CD8-positive, alpha-beta memory T cell (primary cell): Measurements from ENCODE around the gene OR2B2. TPM values are rescaled to one million over a fixed set of nuclear protein-coding genes. Genes with fewer than 3 reads are reported as not detected.
"Not testable (repeated sequence)": the region's sequence is repeated elsewhere in the genome, so short reads cannot be mapped to it uniquely, and the experiment has no call there.

Source experiments
- CTCF ChIA-PET: fragments of 350-600 bp; sonication (Branson Sonifier 250); formaldehyde crosslinking; loops from one replicate; lab custom pipeline; 2021; ENCODE audit warnings: antibody characterized with exemption; lab: Charles Lee
- POLR2A ChIA-PET: fragments of 350-600 bp; sonication (Branson Sonifier 250); formaldehyde crosslinking; loops from one replicate; lab custom pipeline; 2021; ENCODE audit warnings: antibody characterized with exemption; lab: Charles Lee
- DNase-seq, 5 donors: peaks; one replicate each; pipeline versions ENCODE4 v3.0.0 to v3.0.0-alpha.2; 2020 to 2022; ENCODE audit warnings: mixed read lengths in 1 of 5
- H3K27ac ChIP-seq: one replicate; pipeline ENCODE4 v1.7.0; 2013; ENCODE audit warnings: low read depth, mild to moderate bottlenecking, low read length, moderate library complexity
- H3K27me3 ChIP-seq: 2 replicates; pipeline ENCODE4 v1.7.0; 2013; ENCODE audit warnings: low read length, mild to moderate bottlenecking; ENCODE audit not compliant: insufficient read depth, poor library complexity, severe bottlenecking
- H3K36me3 ChIP-seq: 2 replicates; pipeline ENCODE4 v1.7.0; 2013; ENCODE audit warnings: mild to moderate bottlenecking, low read length, moderate library complexity; ENCODE audit not compliant: insufficient read depth
- H3K4me1 ChIP-seq: 2 replicates; pipeline ENCODE4 v1.7.0; 2013; ENCODE audit warnings: mild to moderate bottlenecking, low read length, moderate library complexity; ENCODE audit not compliant: insufficient read depth
- H3K4me3 ChIP-seq: 2 replicates; pipeline ENCODE4 v1.7.0; 2013; ENCODE audit warnings: mild to moderate bottlenecking, low read length
- H3K9me3 ChIP-seq: 2 replicates; pipeline ENCODE4 v1.7.0; 2013; ENCODE audit warnings: mild to moderate bottlenecking, low read length
- H3K27ac Mint-ChIP-seq, 8 donors: one replicate each; pipeline ENCODE4 v1.8.0; 2020 to 2021; ENCODE audit warnings: mixed read lengths in 8 of 8, mild to moderate bottlenecking in 6 of 8, inconsistent platforms in 3 of 8, moderate library complexity in 3 of 8
- H3K27me3 Mint-ChIP-seq, 2 donors: one replicate each; pipeline ENCODE4 v1.8.0; 2020 to 2021; ENCODE audit warnings: mixed read lengths in 2 of 2, mild to moderate bottlenecking in 1 of 2, moderate library complexity in 1 of 2
- H3K36me3 Mint-ChIP-seq, 3 donors: one replicate each; pipeline ENCODE4 v1.8.0; 2020 to 2021; ENCODE audit warnings: mixed read lengths in 3 of 3, inconsistent platforms in 1 of 3, mild to moderate bottlenecking in 1 of 3
- H3K4me1 Mint-ChIP-seq, 3 donors: one replicate each; pipeline ENCODE4 v1.8.0; 2020 to 2021; ENCODE audit warnings: mixed read lengths in 3 of 3, inconsistent platforms in 1 of 3, mild to moderate bottlenecking in 1 of 3
- H3K4me3 Mint-ChIP-seq, 7 donors: one replicate each; pipeline ENCODE4 v1.8.0; 2020 to 2021; ENCODE audit warnings: mixed read lengths in 7 of 7, mild to moderate bottlenecking in 6 of 7, moderate library complexity in 4 of 7, inconsistent platforms in 2 of 7
- H3K9me3 Mint-ChIP-seq, 5 donors: one replicate each; pipeline ENCODE4 v1.8.0; 2020 to 2022; ENCODE audit warnings: mixed read lengths in 5 of 5, mild to moderate bottlenecking in 3 of 5, moderate library complexity in 2 of 5, inconsistent platforms in 1 of 5
- polyA plus RNA-seq: library from polyadenylated mRNA; unstranded; fragments of 300-500 nt; fragmentation: Illumina TruSeq; gene quantifications from one replicate; pipeline ENCODE4 v1.2.3, GENCODE V29; 2021
- total RNA-seq, 2 experiments: library from RNA; stranded (reverse); gene quantifications; one replicate each; pipeline ENCODE4 v1.2.3, GENCODE V29; 2021

Gene OR2B2
- total RNA-seq = not detected
- polyA plus RNA-seq = not detected

DNA sequence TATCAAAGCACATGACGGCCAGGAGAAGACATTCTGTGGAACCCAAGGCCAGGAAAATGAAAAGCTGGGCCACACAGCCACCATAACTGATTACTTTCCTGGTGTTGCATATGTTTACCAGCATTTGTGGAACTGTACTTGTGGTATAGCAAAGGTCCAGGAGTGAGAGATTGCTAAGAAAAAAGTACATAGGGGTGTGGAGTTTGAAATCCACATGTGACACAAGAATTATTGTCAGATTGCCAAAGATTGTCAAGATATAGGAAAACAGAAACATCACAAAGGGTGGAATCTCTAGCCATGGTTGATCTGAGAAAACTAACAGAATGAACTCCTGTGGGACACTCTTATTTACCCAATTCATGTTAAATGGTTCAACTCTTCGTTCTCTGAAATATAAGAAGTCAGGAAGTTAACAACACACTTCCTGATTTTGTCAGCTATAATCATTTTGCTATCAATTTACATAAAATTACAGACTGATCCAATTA lies at the start of gene OR2B2:
OR2B2 (minus strand) TSS at position 441 of the 491 bp plus-strand sequence; CDS start at position 364, 77 bp downstream.
- CTCF ChIA-PET = no interaction called here
- H3K4me1 Mint-ChIP-seq = no peaks in the 10 kb centered on the region

DNA sequence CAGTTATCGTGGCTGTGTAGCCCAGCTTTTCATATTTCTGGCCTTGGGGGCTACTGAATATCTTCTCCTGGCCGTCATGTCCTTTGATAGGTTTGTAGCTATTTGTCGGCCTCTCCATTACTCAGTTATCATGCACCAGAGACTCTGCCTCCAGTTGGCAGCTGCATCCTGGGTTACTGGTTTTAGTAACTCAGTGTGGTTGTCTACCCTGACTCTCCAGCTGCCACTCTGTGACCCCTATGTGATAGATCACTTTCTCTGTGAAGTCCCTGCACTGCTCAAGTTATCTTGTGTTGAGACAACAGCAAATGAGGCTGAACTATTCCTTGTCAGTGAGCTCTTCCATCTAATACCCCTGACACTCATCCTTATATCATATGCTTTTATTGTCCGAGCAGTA lies 45.3 kb upstream of the OR2B2 start:
- POLR2A ChIA-PET = no interaction called here
- no peak overlapping the region for H3K27ac ChIP-seq

More for the DNA sequence above, at the start of gene OR2B2:
- no peaks in the 10 kb centered on the region for H3K4me1 ChIP-seq
- no peak for DNase-seq
- POLR2A ChIA-PET = no interaction called here
- H3K27me3 ChIP-seq = no peaks in the 10 kb centered on the region
- Mint-ChIP-seq H3K27me3 (peaks cover 5 to 51% of the 10 kb centered on the region in 2 donors), H3K27ac (peak within 1 kb of the TSS in 1 of 8 donors; percentile 78), H3K36me3 (no peaks in the 10 kb centered on the region), H3K9me3 (no peaks in the 10 kb centered on the region), H3K4me3 (no peak within 1 kb of the TSS)
- H3K4me3 ChIP-seq = no peak within 1 kb of the TSS
- no peak within 1 kb of the TSS for H3K27ac ChIP-seq
- no peaks in the 10 kb centered on the region for H3K36me3 ChIP-seq
- H3K9me3 ChIP-seq = no peaks in the 10 kb centered on the region

GRCh38 chr6:27956941-27957340 lies 44.7 kb upstream of the OR2B2 start, which contains the start of gene OR2B6:
TSS of gene OR2B6 (plus strand) at chr6:27957241. CDS start at chr6:27957241, 0 bp downstream.
- Mint-ChIP-seq H3K36me3 (no peaks in the 10 kb centered on the region), H3K4me1 (no peaks in the 10 kb centered on the region), H3K9me3 (no peaks in the 10 kb centered on the region), H3K4me3 (no peak within 1 kb of the TSS), H3K27ac (no peak within 1 kb of the TSS), H3K27me3 (peaks cover 30 to 61% of the 10 kb centered on the region in 2 donors)
- Histone ChIP-seq H3K4me3 (no peak within 1 kb of the TSS), H3K36me3 (no peaks in the 10 kb centered on the region), H3K4me1 (no peaks in the 10 kb centered on the region), H3K9me3 (no peaks in the 10 kb centered on the region), H3K27ac (no peak within 1 kb of the TSS), H3K27me3 (peaks cover 5% of the 10 kb centered on the region)
- no peak for DNase-seq
- CTCF ChIA-PET = no interaction called here
- POLR2A ChIA-PET = no interaction called here

More for the DNA sequence above, 45.3 kb upstream of the OR2B2 start:
- no peaks in the 10 kb centered on the region for H3K9me3 ChIP-seq
- Mint-ChIP-seq H3K4me3 (no peak overlapping the region), H3K4me1 (no peaks in the 10 kb centered on the region), H3K27ac (no peak overlapping the region), H3K27me3 (peaks cover 28 to 55% of the 10 kb centered on the region in 2 donors), H3K9me3 (no peaks in the 10 kb centered on the region), H3K36me3 (no peaks in the 10 kb centered on the region)
- DNase-seq = no peak
- no peaks in the 10 kb centered on the region for H3K4me1 ChIP-seq
- CTCF ChIA-PET = no interaction called here
- no peaks in the 10 kb centered on the region for H3K36me3 ChIP-seq
- H3K4me3 ChIP-seq = no peak overlapping the region
- H3K27me3 ChIP-seq = peaks cover 5% of the 10 kb centered on the region

GRCh38 chr6:27951040-27951439 lies 38.8 kb upstream of the OR2B2 start:
- no peak overlapping the region for H3K27ac Mint-ChIP-seq
- H3K27me3 Mint-ChIP-seq = peaks cover 34 to 81% of the 10 kb centered on the region in 2 donors
- ChIA-PET CTCF (no interaction called here), POLR2A (no interaction called here)
- H3K9me3 Mint-ChIP-seq = peaks cover 0 to 13% (median 4%) of the 10 kb centered on the region in 5 donors
- no peak overlapping the region for H3K4me3 ChIP-seq
- H3K4me3 Mint-ChIP-seq = no peak overlapping the region
- H3K9me3 ChIP-seq = no peaks in the 10 kb centered on the region
- peaks cover 5% of the 10 kb centered on the region for H3K27me3 ChIP-seq
- no peaks in the 10 kb centered on the region for H3K36me3 Mint-ChIP-seq
- no peaks in the 10 kb centered on the region for H3K4me1 ChIP-seq
- no peaks in the 10 kb centered on the region for H3K4me1 Mint-ChIP-seq
- no peak overlapping the region for H3K27ac ChIP-seq
- no peak for DNase-seq
- H3K36me3 ChIP-seq = no peaks in the 10 kb centered on the region

DNA sequence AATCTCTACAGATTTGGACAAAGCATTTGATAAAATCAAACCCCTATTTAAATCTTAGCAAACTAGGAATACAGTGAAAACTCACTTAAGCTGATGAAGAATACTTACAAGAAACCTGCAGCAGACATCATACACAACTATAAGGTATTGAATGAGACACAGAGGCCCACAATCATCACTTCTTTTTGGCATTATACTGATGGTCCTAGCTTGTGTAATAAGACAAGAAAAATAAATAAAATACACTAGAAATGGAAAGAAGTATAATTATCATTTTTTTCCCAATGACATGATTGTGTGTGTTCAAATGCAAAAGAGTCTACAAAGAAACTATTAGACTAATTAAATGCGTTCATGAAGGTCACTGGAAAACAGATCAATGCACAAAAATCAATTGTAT lies 36.0 kb upstream of the OR2B2 start:
- H3K4me1 Mint-ChIP-seq = no peaks in the 10 kb centered on the region
- H3K9me3 Mint-ChIP-seq = peaks cover 0 to 13% (median 5%) of the 10 kb centered on the region in 5 donors
- H3K27me3 ChIP-seq = no peaks in the 10 kb centered on the region
- H3K27ac ChIP-seq = no peak overlapping the region
- H3K27ac Mint-ChIP-seq = no peak overlapping the region
- H3K4me3 ChIP-seq = no peak overlapping the region
- POLR2A ChIA-PET = no interaction called here
- H3K4me1 ChIP-seq = no peaks in the 10 kb centered on the region
- CTCF ChIA-PET = no interaction called here
- DNase-seq = no peak
- no peak overlapping the region for H3K4me3 Mint-ChIP-seq
- no peaks in the 10 kb centered on the region for H3K36me3 ChIP-seq
- H3K27me3 Mint-ChIP-seq = peaks cover 18 to 66% of the 10 kb centered on the region in 2 donors
- no peaks in the 10 kb centered on the region for H3K36me3 Mint-ChIP-seq
- H3K9me3 ChIP-seq = no peaks in the 10 kb centered on the region

GRCh38 chr6:27943072-27943471 lies 30.9 kb upstream of the OR2B2 start:
- H3K4me3 Mint-ChIP-seq, H3K36me3 ChIP-seq, H3K4me1 ChIP-seq, H3K9me3 ChIP-seq, H3K4me3 ChIP-seq, H3K27me3 ChIP-seq, H3K9me3 Mint-ChIP-seq, DNase-seq, POLR2A ChIA-PET, H3K27ac ChIP-seq, CTCF ChIA-PET, H3K4me1 Mint-ChIP-seq, H3K36me3 Mint-ChIP-seq: not testable (repeated sequence)
- Mint-ChIP-seq H3K27me3 (peaks cover 11 to 73% of the 10 kb centered on the region in 2 donors), H3K27ac (peak overlapping the region in 1 of 8 donors; percentile 37)

DNA sequence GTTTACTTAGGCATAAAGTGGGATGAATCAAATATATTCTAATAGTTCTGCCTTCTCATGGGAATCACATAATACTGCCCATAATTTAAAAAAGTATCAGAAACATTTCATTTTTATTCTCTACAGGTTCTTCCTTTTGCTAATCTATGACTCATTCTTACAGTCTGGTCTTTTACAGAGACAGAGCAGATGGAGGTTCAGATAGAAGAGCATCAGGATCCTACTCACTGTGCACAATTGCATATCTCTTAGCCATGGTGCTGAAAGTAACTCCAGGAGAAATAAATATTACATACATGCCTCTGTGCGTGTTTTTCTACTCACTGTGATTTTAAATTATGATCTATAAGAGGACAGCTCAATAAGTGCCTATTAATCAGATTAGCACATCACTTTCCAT lies 28.6 kb upstream of the OR2B2 start:
- H3K9me3 Mint-ChIP-seq = peaks cover 0 to 4% (median 0%) of the 10 kb centered on the region in 5 donors
- peaks cover 21 to 69% of the 10 kb centered on the region in 2 donors for H3K27me3 Mint-ChIP-seq
- DNase-seq = no peak
- Histone ChIP-seq H3K36me3 (no peaks in the 10 kb centered on the region), H3K27ac (no peak overlapping the region), H3K9me3 (no peaks in the 10 kb centered on the region), H3K4me1 (no peaks in the 10 kb centered on the region), H3K27me3 (peaks cover 3% of the 10 kb centered on the region), H3K4me3 (no peak overlapping the region)
- POLR2A ChIA-PET = no interaction called here
- H3K4me3 Mint-ChIP-seq = no peak overlapping the region
- no peaks in the 10 kb centered on the region for H3K36me3 Mint-ChIP-seq
- CTCF ChIA-PET = no interaction called here
- no peak overlapping the region for H3K27ac Mint-ChIP-seq
- H3K4me1 Mint-ChIP-seq = no peaks in the 10 kb centered on the region

DNA sequence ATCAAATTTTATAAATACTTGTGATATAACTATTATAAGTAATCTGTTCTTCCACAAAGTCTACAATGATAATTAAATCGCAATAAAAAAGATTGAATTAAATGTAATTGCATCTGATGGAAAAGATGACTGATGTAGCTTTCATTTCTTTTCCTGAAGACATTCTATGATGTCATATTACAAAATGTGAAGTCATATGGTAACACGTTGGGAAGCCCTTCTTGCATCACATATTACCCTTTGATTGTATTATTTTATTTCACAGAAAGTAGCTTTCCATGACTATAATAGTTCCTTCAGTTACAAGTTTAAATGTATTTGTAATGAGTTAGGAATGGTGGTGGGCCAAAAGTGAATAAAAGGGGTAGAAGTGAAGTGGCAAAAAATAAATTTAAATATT lies 19.0 kb upstream of the OR2B2 start:
- Histone ChIP-seq H3K4me3 (no peak overlapping the region), H3K27ac (no peak overlapping the region), H3K36me3 (no peaks in the 10 kb centered on the region), H3K9me3 (no peaks in the 10 kb centered on the region), H3K4me1 (no peaks in the 10 kb centered on the region), H3K27me3 (peaks cover 6% of the 10 kb centered on the region)
- DNase-seq = no peak
- ChIA-PET CTCF (no interaction called here), POLR2A (no interaction called here)
- peaks cover 0 to 2% (median 0%) of the 10 kb centered on the region in 5 donors for H3K9me3 Mint-ChIP-seq
- no peak overlapping the region for H3K27ac Mint-ChIP-seq
- no peaks in the 10 kb centered on the region for H3K4me1 Mint-ChIP-seq
- H3K36me3 Mint-ChIP-seq = peaks cover 0 to 11% (median 2%) of the 10 kb centered on the region in 3 donors
- H3K27me3 Mint-ChIP-seq = peaks cover 27 to 48% of the 10 kb centered on the region in 2 donors
- H3K4me3 Mint-ChIP-seq = no peak overlapping the region
